Esophagus muscularis mucosa (tissue), 3 donors: Measurements from ENCODE around the gene IRF4.

ENCODE experiments used
- POLR2A ChIP-seq: fragments of 450-650 bp; IDR thresholded peaks from one replicate; pipeline ENCODE4 v1.6.1; 2017; ENCODE audit warnings: antibody characterized with exemption, moderate library complexity, mild to moderate bottlenecking, low read depth
- POLR2AphosphoS5 ChIP-seq, 2 donors: sonication (generic); formaldehyde crosslinking; IDR thresholded peaks; one replicate each; pipeline ENCODE4 v1.6.1; 2017; ENCODE audit warnings: antibody characterized with exemption in 2 of 2
- TF ChIP-seq, protein P1 (sequence below), 3 experiments: fragments of 200-600 bp in 2 of 3; fragments of 450-650 bp in 1 of 3; sonication (generic) in 2 of 3; IDR thresholded peaks; one replicate each; pipeline ENCODE4 v1.5.1; 2017 to 2019; ENCODE audit warnings: antibody characterized with exemption in 3 of 3, mild to moderate bottlenecking in 2 of 3, moderate library complexity in 1 of 3

DNA sequence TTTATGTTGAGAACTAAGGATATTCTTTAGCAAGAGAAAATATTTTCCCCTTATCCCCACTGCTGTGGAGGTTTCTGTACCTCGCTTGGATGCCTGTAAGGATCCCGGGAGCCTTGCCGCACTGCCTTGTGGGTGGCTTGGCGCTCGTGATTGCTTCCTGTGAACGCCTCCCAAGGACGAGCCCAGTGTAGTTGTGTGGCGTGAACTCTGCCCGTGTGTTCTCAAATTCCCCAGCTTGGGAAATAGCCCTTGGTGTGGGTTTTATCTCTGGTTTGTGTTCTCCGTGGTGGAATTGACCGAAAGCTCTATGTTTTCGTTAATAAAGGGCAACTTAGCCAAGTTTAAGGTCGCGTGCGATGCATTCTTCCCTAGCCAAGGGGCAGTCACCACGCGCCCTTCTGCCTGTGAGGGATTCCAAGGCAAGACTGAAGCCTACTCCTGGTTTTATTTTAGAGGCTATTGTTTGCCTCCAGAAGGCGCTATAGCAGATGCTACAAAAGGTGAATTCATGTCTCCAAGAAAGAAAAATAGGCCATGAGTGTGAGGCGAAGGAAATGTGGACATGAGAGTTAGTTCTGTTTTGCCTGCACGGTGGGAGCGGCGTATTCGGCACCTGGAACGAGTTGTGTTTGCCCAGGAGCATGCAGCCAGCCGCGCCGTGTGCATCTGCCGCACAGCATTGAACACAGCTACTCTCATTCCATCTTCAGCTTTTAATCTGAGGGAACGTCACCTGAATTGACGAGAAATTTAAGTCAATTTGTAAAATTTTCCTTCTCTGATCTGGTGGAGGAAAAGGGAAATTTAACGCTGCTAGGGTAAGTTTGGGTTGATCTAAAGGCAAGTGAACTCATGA lies 40.3 kb upstream of the IRF4 start:
- TF ChIP-seq POLR2A = no peak
- no peak for TF ChIP-seq POLR2AphosphoS5 (IDR thresholded peaks at IDR 0.05)
- TF ChIP-seq, protein P1, sequence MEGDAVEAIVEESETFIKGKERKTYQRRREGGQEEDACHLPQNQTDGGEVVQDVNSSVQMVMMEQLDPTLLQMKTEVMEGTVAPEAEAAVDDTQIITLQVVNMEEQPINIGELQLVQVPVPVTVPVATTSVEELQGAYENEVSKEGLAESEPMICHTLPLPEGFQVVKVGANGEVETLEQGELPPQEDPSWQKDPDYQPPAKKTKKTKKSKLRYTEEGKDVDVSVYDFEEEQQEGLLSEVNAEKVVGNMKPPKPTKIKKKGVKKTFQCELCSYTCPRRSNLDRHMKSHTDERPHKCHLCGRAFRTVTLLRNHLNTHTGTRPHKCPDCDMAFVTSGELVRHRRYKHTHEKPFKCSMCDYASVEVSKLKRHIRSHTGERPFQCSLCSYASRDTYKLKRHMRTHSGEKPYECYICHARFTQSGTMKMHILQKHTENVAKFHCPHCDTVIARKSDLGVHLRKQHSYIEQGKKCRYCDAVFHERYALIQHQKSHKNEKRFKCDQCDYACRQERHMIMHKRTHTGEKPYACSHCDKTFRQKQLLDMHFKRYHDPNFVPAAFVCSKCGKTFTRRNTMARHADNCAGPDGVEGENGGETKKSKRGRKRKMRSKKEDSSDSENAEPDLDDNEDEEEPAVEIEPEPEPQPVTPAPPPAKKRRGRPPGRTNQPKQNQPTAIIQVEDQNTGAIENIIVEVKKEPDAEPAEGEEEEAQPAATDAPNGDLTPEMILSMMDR (IDR thresholded peaks at IDR 0.05) = no peak
